OCI-LY3 (cell line): ENCODE data around the gene DOCK8.

Experiments used
- EZH2phosphoT487 ChIP-seq: fragments of 200-600 bp; shearing (Covaris generic); IDR thresholded peaks from 2 replicates; pipeline ENCODE4 v1.6.1; 2018; ENCODE audit warnings: antibody characterized with exemption, mixed run types, low read depth
- TF ChIP-seq, protein P1 (sequence below): fragments of 200-600, 300-600 bp; sonication (generic); IDR thresholded peaks from 2 replicates; pipeline ENCODE4 v1.5.1; 2014; ENCODE audit warnings: antibody characterized with exemption, low read length, low read depth

DNA sequence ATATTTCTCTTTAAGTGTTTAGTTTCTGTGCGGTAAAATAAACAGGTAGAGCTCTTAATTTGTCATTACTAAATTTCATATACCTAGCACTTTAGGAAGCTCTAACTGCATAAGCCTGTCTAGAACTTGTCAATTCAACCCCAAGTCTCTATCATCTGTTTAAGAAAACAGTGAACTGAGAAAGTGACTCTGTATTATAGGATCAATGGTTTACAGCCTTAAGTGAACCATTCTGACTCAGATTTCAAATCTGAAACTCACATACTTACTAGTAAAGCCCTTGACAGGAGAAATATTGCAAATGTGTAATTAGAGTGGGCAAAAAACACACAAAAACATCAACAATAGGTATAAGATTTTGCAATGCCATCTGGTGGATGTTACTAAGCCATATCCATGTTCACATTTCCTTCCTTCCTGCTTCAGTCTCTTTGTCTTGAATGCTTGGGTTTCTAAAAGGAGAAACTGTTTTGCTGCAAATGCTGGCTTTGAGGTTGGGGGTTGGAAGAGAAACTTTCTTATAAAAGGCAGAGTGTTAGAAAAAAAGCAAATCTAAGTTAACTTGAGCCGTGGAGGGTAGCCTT lies 101.8 kb downstream of the DOCK8 start:
- TF ChIP-seq, protein P1, sequence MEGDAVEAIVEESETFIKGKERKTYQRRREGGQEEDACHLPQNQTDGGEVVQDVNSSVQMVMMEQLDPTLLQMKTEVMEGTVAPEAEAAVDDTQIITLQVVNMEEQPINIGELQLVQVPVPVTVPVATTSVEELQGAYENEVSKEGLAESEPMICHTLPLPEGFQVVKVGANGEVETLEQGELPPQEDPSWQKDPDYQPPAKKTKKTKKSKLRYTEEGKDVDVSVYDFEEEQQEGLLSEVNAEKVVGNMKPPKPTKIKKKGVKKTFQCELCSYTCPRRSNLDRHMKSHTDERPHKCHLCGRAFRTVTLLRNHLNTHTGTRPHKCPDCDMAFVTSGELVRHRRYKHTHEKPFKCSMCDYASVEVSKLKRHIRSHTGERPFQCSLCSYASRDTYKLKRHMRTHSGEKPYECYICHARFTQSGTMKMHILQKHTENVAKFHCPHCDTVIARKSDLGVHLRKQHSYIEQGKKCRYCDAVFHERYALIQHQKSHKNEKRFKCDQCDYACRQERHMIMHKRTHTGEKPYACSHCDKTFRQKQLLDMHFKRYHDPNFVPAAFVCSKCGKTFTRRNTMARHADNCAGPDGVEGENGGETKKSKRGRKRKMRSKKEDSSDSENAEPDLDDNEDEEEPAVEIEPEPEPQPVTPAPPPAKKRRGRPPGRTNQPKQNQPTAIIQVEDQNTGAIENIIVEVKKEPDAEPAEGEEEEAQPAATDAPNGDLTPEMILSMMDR = no peak
- TF ChIP-seq EZH2phosphoT487 = no peak
